Measurements from ENCODE around the gene ZNF184.

DNA sequence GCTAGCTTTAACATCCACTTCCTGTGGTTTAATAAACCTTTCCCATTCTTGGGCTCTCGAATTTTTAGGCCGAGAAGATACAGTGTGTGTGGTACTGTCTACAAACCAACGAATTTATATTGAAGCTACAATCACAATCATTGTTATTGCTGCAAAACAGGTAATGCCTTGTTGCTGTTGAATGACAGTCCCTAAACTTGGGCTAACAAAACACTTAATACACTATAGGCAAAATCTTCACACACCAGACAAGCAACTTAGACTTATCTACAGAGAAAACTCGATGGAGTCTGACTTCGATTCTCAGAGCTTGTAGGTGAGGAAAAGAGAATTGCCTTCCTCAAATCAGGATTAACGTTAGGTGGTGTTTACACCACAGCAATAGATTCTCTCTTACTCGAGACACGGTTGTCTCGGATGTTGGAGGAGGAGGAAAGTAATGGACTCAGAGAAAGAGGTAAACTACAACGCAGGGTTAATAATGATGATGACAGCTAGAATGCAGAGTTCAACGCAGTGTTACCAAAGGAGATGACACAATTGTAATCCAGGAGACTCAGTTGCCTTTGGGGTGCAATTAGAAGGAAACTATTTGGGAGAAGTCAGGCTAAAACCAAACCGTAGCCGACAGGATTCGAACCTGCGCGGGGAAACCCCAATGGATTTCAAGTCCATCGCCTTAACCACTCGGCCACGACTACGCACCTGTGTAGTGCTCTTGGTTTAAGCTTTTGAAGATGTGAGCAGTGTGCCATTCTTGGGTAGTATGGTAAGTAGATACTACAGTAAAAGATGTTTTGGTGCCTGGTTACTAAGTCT lies 32.5 kb upstream of the ZNF184 start:
- TF ChIP-seq, protein P1, sequence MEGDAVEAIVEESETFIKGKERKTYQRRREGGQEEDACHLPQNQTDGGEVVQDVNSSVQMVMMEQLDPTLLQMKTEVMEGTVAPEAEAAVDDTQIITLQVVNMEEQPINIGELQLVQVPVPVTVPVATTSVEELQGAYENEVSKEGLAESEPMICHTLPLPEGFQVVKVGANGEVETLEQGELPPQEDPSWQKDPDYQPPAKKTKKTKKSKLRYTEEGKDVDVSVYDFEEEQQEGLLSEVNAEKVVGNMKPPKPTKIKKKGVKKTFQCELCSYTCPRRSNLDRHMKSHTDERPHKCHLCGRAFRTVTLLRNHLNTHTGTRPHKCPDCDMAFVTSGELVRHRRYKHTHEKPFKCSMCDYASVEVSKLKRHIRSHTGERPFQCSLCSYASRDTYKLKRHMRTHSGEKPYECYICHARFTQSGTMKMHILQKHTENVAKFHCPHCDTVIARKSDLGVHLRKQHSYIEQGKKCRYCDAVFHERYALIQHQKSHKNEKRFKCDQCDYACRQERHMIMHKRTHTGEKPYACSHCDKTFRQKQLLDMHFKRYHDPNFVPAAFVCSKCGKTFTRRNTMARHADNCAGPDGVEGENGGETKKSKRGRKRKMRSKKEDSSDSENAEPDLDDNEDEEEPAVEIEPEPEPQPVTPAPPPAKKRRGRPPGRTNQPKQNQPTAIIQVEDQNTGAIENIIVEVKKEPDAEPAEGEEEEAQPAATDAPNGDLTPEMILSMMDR (conservative IDR thresholded peaks at IDR 0.05; ENCODE audit: low read length), result no peak
- TF ChIP-seq EZH2phosphoT487 (IDR thresholded peaks at IDR 0.05; ENCODE audit: borderline replicate concordance), result no peak
